ENCODE results near the gene HECTD4. TPM values are rescaled to one million over a fixed set of nuclear protein-coding genes. Genes with fewer than 3 reads are reported as not detected.

Gene HECTD4
- total RNA-seq, 1 donor from 2014 or later: 49.4 TPM

- Mint-ChIP-seq H3K9me3 (no peaks in the 10 kb centered on the region), H3K4me3 (no peak overlapping the region), H3K4me1 (no peaks in the 10 kb centered on the region), H3K27me3 (ENCODE audit: low read depth) (no peaks in the 10 kb centered on the region), H3K36me3 (ENCODE audit: low read depth) (peaks cover 41% of the 10 kb centered on the region), H3K27ac (ENCODE audit: unreplicated experiment) (peak overlapping the region; percentile 75)
- TF ChIP-seq, protein P1, sequence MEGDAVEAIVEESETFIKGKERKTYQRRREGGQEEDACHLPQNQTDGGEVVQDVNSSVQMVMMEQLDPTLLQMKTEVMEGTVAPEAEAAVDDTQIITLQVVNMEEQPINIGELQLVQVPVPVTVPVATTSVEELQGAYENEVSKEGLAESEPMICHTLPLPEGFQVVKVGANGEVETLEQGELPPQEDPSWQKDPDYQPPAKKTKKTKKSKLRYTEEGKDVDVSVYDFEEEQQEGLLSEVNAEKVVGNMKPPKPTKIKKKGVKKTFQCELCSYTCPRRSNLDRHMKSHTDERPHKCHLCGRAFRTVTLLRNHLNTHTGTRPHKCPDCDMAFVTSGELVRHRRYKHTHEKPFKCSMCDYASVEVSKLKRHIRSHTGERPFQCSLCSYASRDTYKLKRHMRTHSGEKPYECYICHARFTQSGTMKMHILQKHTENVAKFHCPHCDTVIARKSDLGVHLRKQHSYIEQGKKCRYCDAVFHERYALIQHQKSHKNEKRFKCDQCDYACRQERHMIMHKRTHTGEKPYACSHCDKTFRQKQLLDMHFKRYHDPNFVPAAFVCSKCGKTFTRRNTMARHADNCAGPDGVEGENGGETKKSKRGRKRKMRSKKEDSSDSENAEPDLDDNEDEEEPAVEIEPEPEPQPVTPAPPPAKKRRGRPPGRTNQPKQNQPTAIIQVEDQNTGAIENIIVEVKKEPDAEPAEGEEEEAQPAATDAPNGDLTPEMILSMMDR (conservative IDR thresholded peaks at IDR 0.05): no peak
- no peak for DNase-seq (ENCODE audit: low read depth, low spot score)
Measured at GRCh38 chr12:112149596-112149995, 232.6 kb downstream of the HECTD4 start.

DNA sequence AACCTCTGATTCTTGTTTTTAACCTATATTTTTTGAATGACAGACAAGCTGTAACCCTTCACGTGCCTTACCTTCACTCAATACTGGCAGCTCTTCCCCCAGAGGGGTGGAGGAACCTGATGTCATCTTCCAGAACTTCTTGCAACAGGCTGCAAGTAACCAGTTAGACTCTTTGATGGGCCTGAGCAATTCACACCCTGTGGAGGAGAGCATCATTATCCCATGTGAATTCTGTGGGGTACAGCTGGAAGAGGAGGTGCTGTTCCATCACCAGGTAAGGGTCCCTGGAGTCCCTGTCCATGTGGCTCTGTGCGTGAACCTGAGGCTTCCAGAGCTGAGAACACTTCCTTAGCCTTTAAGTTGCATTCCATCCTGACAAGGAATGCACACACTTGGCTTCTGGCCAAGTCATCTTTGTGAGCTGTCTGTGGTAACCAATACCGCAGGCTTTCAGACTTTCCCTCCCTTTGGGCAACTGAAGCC, 234.2 kb downstream of the HECTD4 start:
- H3K4me3 Mint-ChIP-seq: no peak overlapping the region
- no peak overlapping the region for H3K27ac Mint-ChIP-seq (ENCODE audit: unreplicated experiment)
- DNase-seq (ENCODE audit: low read depth, low spot score): no peak
- peaks cover 32% of the 10 kb centered on the region for H3K36me3 Mint-ChIP-seq (ENCODE audit: low read depth)
- no peaks in the 10 kb centered on the region for H3K27me3 Mint-ChIP-seq (ENCODE audit: low read depth)
- TF ChIP-seq, protein P1 (conservative IDR thresholded peaks at IDR 0.05): no peak
- no peaks in the 10 kb centered on the region for H3K9me3 Mint-ChIP-seq
- H3K4me1 Mint-ChIP-seq: no peaks in the 10 kb centered on the region

DNA sequence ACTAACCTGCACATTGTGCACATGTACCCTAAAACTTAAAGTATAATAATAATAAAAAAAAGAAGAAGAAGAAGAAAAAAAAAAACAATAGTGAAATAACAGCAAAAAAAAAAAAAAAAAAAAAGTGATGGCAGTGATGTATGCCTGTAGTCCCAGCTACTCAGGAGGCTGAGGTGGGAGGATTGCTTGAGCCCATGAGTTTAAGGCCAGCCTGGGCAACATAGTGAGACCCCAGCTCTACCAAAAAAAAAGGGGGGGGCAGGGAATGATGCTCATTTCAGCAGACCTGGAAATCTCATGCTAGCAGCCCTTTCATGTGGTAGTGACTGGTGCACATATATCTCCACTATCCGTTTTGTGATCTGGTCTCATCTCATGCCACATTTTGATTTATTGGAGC, 236.1 kb downstream of the HECTD4 start:
- Mint-ChIP-seq H3K9me3 (no peaks in the 10 kb centered on the region), H3K4me1 (no peaks in the 10 kb centered on the region), H3K36me3 (ENCODE audit: low read depth) (peaks cover 19% of the 10 kb centered on the region), H3K27ac (ENCODE audit: unreplicated experiment) (no peak overlapping the region), H3K27me3 (ENCODE audit: low read depth) (no peaks in the 10 kb centered on the region), H3K4me3 (no peak overlapping the region)
- TF ChIP-seq, protein P1 (conservative IDR thresholded peaks at IDR 0.05): no peak
- no peak for DNase-seq (ENCODE audit: low read depth, low spot score)

DNA sequence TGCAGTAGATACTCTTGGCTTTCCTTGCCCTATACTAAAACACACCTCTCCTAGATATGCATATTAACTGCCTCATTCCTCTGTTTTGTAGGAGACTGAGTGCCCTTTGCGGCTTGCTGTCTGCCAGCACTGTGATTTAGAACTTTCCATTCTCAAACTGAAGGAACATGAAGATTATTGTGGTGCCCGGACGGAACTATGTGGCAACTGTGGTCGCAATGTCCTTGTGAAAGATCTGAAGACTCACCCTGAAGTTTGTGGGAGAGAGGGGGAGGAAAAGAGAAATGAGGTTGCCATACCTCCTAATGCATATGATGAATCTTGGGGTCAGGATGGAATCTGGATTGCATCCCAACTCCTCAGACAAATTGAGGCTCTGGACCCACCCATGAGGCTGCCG, 241.5 kb downstream of the HECTD4 start:
- no peaks in the 10 kb centered on the region for H3K27me3 Mint-ChIP-seq (ENCODE audit: low read depth)
- H3K4me1 Mint-ChIP-seq: no peaks in the 10 kb centered on the region
- H3K4me3 Mint-ChIP-seq: no peak overlapping the region
- TF ChIP-seq, protein P1 (conservative IDR thresholded peaks at IDR 0.05): no peak
- H3K27ac Mint-ChIP-seq (ENCODE audit: unreplicated experiment): no peak overlapping the region
- H3K36me3 Mint-ChIP-seq (ENCODE audit: low read depth): peaks cover 6% of the 10 kb centered on the region
- DNase-seq (ENCODE audit: low read depth, low spot score): no peak
- H3K9me3 Mint-ChIP-seq: no peaks in the 10 kb centered on the region

GRCh38 chr12:112134731-112135130, 247.5 kb downstream of the HECTD4 start:
- H3K4me1 Mint-ChIP-seq: no peaks in the 10 kb centered on the region
- no peak overlapping the region for H3K4me3 Mint-ChIP-seq
- peaks cover 2% of the 10 kb centered on the region for H3K36me3 Mint-ChIP-seq (ENCODE audit: low read depth)
- H3K9me3 Mint-ChIP-seq: no peaks in the 10 kb centered on the region
- no peaks in the 10 kb centered on the region for H3K27me3 Mint-ChIP-seq (ENCODE audit: low read depth)
- H3K27ac Mint-ChIP-seq (ENCODE audit: unreplicated experiment): no peak overlapping the region
- TF ChIP-seq, protein P1 (conservative IDR thresholded peaks at IDR 0.05): no peak
- no peak for DNase-seq (ENCODE audit: low read depth, low spot score)

- Mint-ChIP-seq H3K27me3 (ENCODE audit: low read depth) (no peaks in the 10 kb centered on the region), H3K36me3 (ENCODE audit: low read depth) (peaks cover 2% of the 10 kb centered on the region), H3K9me3 (no peaks in the 10 kb centered on the region), H3K27ac (ENCODE audit: unreplicated experiment) (no peak overlapping the region), H3K4me3 (no peak overlapping the region), H3K4me1 (no peaks in the 10 kb centered on the region)
- TF ChIP-seq, protein P1 (conservative IDR thresholded peaks at IDR 0.05): no peak
- DNase-seq (ENCODE audit: low read depth, low spot score): no peak
Measured at GRCh38 chr12:112133418-112133817, 248.8 kb downstream of the HECTD4 start.

All from neural crest cell (in vitro differentiated cells).